HepG2 (cell line): ENCODE results near the gene AK3. TPM values are rescaled to one million over a fixed set of nuclear protein-coding genes. Genes with fewer than 3 reads are reported as not detected.

ENCODE experiments used
- AGO1 ChIP-seq: fragments of 200-400 bp; formaldehyde crosslinking; IDR thresholded peaks from 2 replicates; pipeline ENCODE4 v1.6.1; 2017; ENCODE audit warnings: mild to moderate bottlenecking, low read depth, low read length, moderate library complexity; ENCODE audit not compliant: poor library complexity, severe bottlenecking
- GATA4 ChIP-seq: sonication (generic); IDR thresholded peaks from 2 replicates; pipeline ENCODE4 v1.6.1; 2016; ENCODE audit warnings: antibody characterized with exemption, low read depth, borderline replicate concordance
- GMEB2 ChIP-seq: IDR thresholded peaks from 2 replicates; pipeline ENCODE4 v1.6.1; 2016; ENCODE audit warnings: missing biosample characterization, missing genetic modification reagents, low read depth
- HMG20B ChIP-seq: conservative IDR thresholded peaks from 2 replicates; pipeline ENCODE4 v1.6.1; 2016; ENCODE audit warnings: missing genetic modification reagents, missing compliant biosample characterization
- HMGXB4 ChIP-seq, 2 experiments: sonication (generic) in 1 of 2; formaldehyde crosslinking in 1 of 2; IDR thresholded peaks; 2 replicates each; pipeline versions ENCODE4 v1.4.0 to v1.6.1; 2018 to 2020; ENCODE audit warnings: missing genetic modification reagents in 2 of 2, borderline replicate concordance in 1 of 2, low read depth in 1 of 2, mild to moderate bottlenecking in 1 of 2, missing biosample characterization in 1 of 2
- HNF4A ChIP-seq: sonication (generic); formaldehyde crosslinking; IDR thresholded peaks from 2 replicates; pipeline ENCODE4 v1.4.0; 2020; ENCODE audit warnings: missing genetic modification reagents
- NCOA5 ChIP-seq: sonication (generic); formaldehyde crosslinking; IDR thresholded peaks from 2 replicates; pipeline ENCODE4 v1.4.0; 2020; ENCODE audit warnings: missing genetic modification reagents
- RARA ChIP-seq: IDR thresholded peaks from 2 replicates; pipeline ENCODE4 v1.6.1; 2016; ENCODE audit warnings: missing genetic modification reagents, missing compliant biosample characterization
- RFX5 ChIP-seq: IDR thresholded peaks from 2 replicates; pipeline ENCODE4 v1.6.1; 2011; ENCODE audit warnings: low read depth, low read length, improper control_type of control experiment
- RFXANK ChIP-seq: IDR thresholded peaks from 2 replicates; pipeline ENCODE4 v1.6.1; 2016
- SMARCE1 ChIP-seq: fragments of 450-650 bp; IDR thresholded peaks from 2 replicates; pipeline ENCODE4 v1.6.1; 2017; ENCODE audit warnings: borderline replicate concordance
- TRIM24 ChIP-seq: sonication (generic); formaldehyde crosslinking; IDR thresholded peaks from 2 replicates; pipeline ENCODE4 v1.8.0; 2022; ENCODE audit warnings: mild to moderate bottlenecking, missing genetic modification reagents
- XRCC5 ChIP-seq: fragments of 200-400 bp; formaldehyde crosslinking; optimal IDR thresholded peaks from 2 replicates; pipeline ENCODE3; 2017; ENCODE audit warnings: mild to moderate bottlenecking, low read length
- ZFP62 ChIP-seq: sonication (generic); formaldehyde crosslinking; IDR thresholded peaks from 2 replicates; pipeline ENCODE4 v1.4.0; 2020; ENCODE audit warnings: missing genetic modification reagents
- ZMYM4 ChIP-seq: sonication (generic); formaldehyde crosslinking; IDR thresholded peaks from 2 replicates; pipeline ENCODE4 v1.8.1; 2023; ENCODE audit warnings: mild to moderate bottlenecking, missing genetic modification reagents
- ZNF253 ChIP-seq: sonication (generic); formaldehyde crosslinking; IDR thresholded peaks from 2 replicates; pipeline ENCODE4 v1.8.0; 2022; ENCODE audit warnings: mild to moderate bottlenecking, missing genetic modification reagents, borderline replicate concordance
- ZNF274 ChIP-seq: sonication (generic); formaldehyde crosslinking; IDR thresholded peaks from 2 replicates; pipeline ENCODE4 v1.5.1; 2020; ENCODE audit warnings: mild to moderate bottlenecking, missing genetic modification reagents
- ZNF282 ChIP-seq: fragments of 450-650 bp; IDR thresholded peaks from 2 replicates; pipeline ENCODE4 v1.6.1; 2018; ENCODE audit not compliant: partially characterized antibody
- ZNF343 ChIP-seq: sonication (generic); formaldehyde crosslinking; IDR thresholded peaks from 2 replicates; pipeline ENCODE4 v1.4.0; 2020; ENCODE audit warnings: mild to moderate bottlenecking, missing genetic modification reagents
- ZNF543 ChIP-seq: sonication (generic); formaldehyde crosslinking; IDR thresholded peaks from 2 replicates; pipeline ENCODE4 v1.4.0; 2020; ENCODE audit warnings: mild to moderate bottlenecking, missing genetic modification reagents
- ZNF576 ChIP-seq: sonication (generic); formaldehyde crosslinking; IDR thresholded peaks from 2 replicates; pipeline ENCODE4 v1.4.0; 2020; ENCODE audit warnings: mild to moderate bottlenecking, missing genetic modification reagents
- ZNF607 ChIP-seq: sonication (generic); formaldehyde crosslinking; IDR thresholded peaks from 2 replicates; pipeline ENCODE4 v1.5.1; 2020; ENCODE audit warnings: missing genetic modification reagents, mild to moderate bottlenecking, borderline replicate concordance
- ZNF703 ChIP-seq: sonication (generic); formaldehyde crosslinking; IDR thresholded peaks from 2 replicates; pipeline ENCODE4 v1.5.1; 2020; ENCODE audit warnings: missing genetic modification reagents, mild to moderate bottlenecking, moderate library complexity, borderline replicate concordance
- ZNF772 ChIP-seq: sonication (generic); formaldehyde crosslinking; IDR thresholded peaks from 2 replicates; pipeline ENCODE4 v1.5.0; 2020; ENCODE audit warnings: mild to moderate bottlenecking, missing genetic modification reagents
- ZNF781 ChIP-seq: sonication (generic); formaldehyde crosslinking; IDR thresholded peaks from 2 replicates; pipeline ENCODE4 v1.5.1; 2020; ENCODE audit warnings: borderline replicate concordance, mild to moderate bottlenecking, missing genetic modification reagents; ENCODE audit errors: not compliant biosample characterization
- ZNF782 ChIP-seq: sonication (generic); formaldehyde crosslinking; IDR thresholded peaks from 2 replicates; pipeline ENCODE4 v1.4.0; 2020; ENCODE audit warnings: missing genetic modification reagents, mild to moderate bottlenecking, borderline replicate concordance
- polyA plus RNA-seq, 8 experiments: library from polyadenylated mRNA; depleted of rRNA in 3 of 8; stranded (reverse) in 7 of 8; unstranded in 1 of 8; fragments of >200 nt; fragmentation: Illumina TruSeq in 4 of 8; extraction: Trizol in 4 of 8; gene quantifications; 2 replicates each; pipeline versions ENCODE4 v1.2.1 to v1.2.3, GENCODE V29; 2011 to 2016; ENCODE audit warnings: low read depth in 4 of 8, missing spikeins in 1 of 8, mixed read lengths in 1 of 8; ENCODE audit not compliant: insufficient read depth in 1 of 8
- total RNA-seq, 5 experiments: library from RNA; depleted of rRNA; stranded (reverse); fragments of >200 nt; fragmentation: Illumina TruSeq; extraction: Trizol; gene quantifications; 2 replicates each; pipeline ENCODE4 v1.2.3, GENCODE V29; 2016; ENCODE audit warnings: low read depth in 1 of 5

AK3 gene
- total and polyA plus RNA-seq, 2 of the 13 experiments (the other 11 are each of a cell fraction or from before 2014, with no cell fraction given): 76.8 to 109 TPM

GRCh38 chr9:4740638-4741364 lies at the start of gene AK3 (continued):
- TF ChIP-seq HMGXB4 (CRISPR knock-in tag; IDR thresholded peaks at IDR 0.05; ENCODE audit: borderline replicate concordance in 1 of 2, low read depth in 1 of 2) (peak; percentile 93 to 95), ZNF576 (CRISPR knock-in tag) (no peak), ZNF543 (CRISPR knock-in tag) (no peak; the same call in none of the 2 replicates), AGO1 (no peak), ZNF343 (CRISPR knock-in tag) (no peak; the same call in 1 of the 2 replicates), NCOA5 (CRISPR knock-in tag) (no peak), XRCC5 (peak; percentile 14), TRIM24 (CRISPR knock-in tag) (no peak), ZNF274 (peak; percentile 17; the same call in 1 of the 2 replicates), ZNF781 (CRISPR knock-in tag) (no peak), RFXANK (CRISPR knock-in tag) (0 out of 2 replicates have a peak, but pooled peaks have one; percentile 64), ZNF607 (CRISPR knock-in tag) (peak; percentile 92), ZNF772 (peak; percentile 76; the same call in 1 of the 2 replicates), GMEB2 (CRISPR knock-in tag) (no peak; the same call in 1 of the 2 replicates), HNF4A (CRISPR knock-in tag) (peak; percentile 88), ZFP62 (no peak), ZNF282 (no peak), RFX5 (no peak), ZNF253 (peak; percentile 24; the same call in 1 of the 2 replicates), RARA (CRISPR knock-in tag) (0 out of 2 replicates have a peak, but pooled peaks have one; percentile 19), ZNF703 (CRISPR knock-in tag) (peak; percentile 91), ZMYM4 (CRISPR knock-in tag) (peak; percentile 79; the same call in 1 of the 2 replicates), GATA4 (no peak), ZNF782 (CRISPR knock-in tag) (no peak), HMG20B (CRISPR knock-in tag) (0 out of 2 replicates have a peak, but pooled peaks have one; percentile 41), SMARCE1 (no peak)
